DMS79 treated with DMSO at 0.1 percent for 48 hours (cell line): ENCODE results near the gene KBTBD4.
A peak's percentile ranks its signal among the peaks of the same experiment; 100 is the strongest.
"Not testable (repeated sequence)": the region's sequence is repeated elsewhere in the genome, so short reads cannot be mapped to it uniquely, and the experiment has no call there.

Source experiments
- DNase-seq: peaks from one replicate; lab custom pipeline; 2025; lab: John Stamatoyannopoulos, UW

KBTBD4 gene

GRCh38 chr11:47589977-47590861 lies 11.4 kb upstream of the KBTBD4 start:
- DNase-seq: no peak

GRCh38 chr11:47589584-47589976 lies 10.8 kb upstream of the KBTBD4 start:
- no peak for DNase-seq

- DNase-seq: no peak
Observed at GRCh38 chr11:47589118-47589517, 10.3 kb upstream of the KBTBD4 start.

GRCh38 chr11:47587723-47588326 lies 9.1 kb upstream of the KBTBD4 start:
- DNase-seq: no peak

GRCh38 chr11:47587039-47587716 lies 8.4 kb upstream of the KBTBD4 start:
- no peak for DNase-seq

GRCh38 chr11:47586098-47586855 lies 7.5 kb upstream of the KBTBD4 start, which contains the start of gene FAM180B:
TSS of gene FAM180B (plus strand) at chr11:47586678. CDS start at chr11:47586769, 91 bp downstream.
- no peak for DNase-seq

- no peak for DNase-seq
Observed at GRCh38 chr11:47583844-47584243, 5.1 kb upstream of the KBTBD4 start.

GRCh38 chr11:47577460-47578041 lies 1.2 kb downstream of the KBTBD4 start:
- no peak for DNase-seq

GRCh38 chr11:47573321-47573720 lies 5.4 kb downstream of the KBTBD4 start:
- DNase-seq: no peak

- DNase-seq: no peak
Observed at GRCh38 chr11:47572715-47573255, 6.0 kb downstream of the KBTBD4 start.

GRCh38 chr11:47571895-47572294 lies 6.9 kb downstream of the KBTBD4 start:
- DNase-seq: no peak

- no peak for DNase-seq
Observed at GRCh38 chr11:47571357-47571729, 7.4 kb downstream of the KBTBD4 start.

- DNase-seq: no peak
Observed at GRCh38 chr11:47570651-47571356, 8.0 kb downstream of the KBTBD4 start.

GRCh38 chr11:47569646-47570045 lies 9.1 kb downstream of the KBTBD4 start:
- no peak for DNase-seq

- peak; percentile 28 for DNase-seq
Observed at GRCh38 chr11:47566149-47566698, 12.5 kb downstream of the KBTBD4 start.

- peak; percentile 37 for DNase-seq
Observed at GRCh38 chr11:47565340-47566148, 13.2 kb downstream of the KBTBD4 start, which contains the start of gene PTPMT1. TSS of gene PTPMT1 (plus strand) at chr11:47565599. CDS start at chr11:47565623, 24 bp downstream.

- DNase-seq: no peak
Observed at GRCh38 chr11:47564933-47565339, 13.8 kb downstream of the KBTBD4 start.

- DNase-seq: not testable (repeated sequence)
Observed at GRCh38 chr11:47564366-47564765, 14.4 kb downstream of the KBTBD4 start.

- DNase-seq: not testable (repeated sequence)
Observed at GRCh38 chr11:47562393-47562792, 16.4 kb downstream of the KBTBD4 start.
